IMR-90 (cell line): ENCODE data around the gene RNF14. TPM values are rescaled to one million over a fixed set of nuclear protein-coding genes. Genes with fewer than 3 reads are reported as not detected.

Experiments used
- ATAC-seq: fragments of 200-7000 bp; cut with Tn5 transposase; 2 replicates; pipeline ENCODE4 v1.9.1; 2020; ENCODE audit warnings: low read depth, mild to moderate bottlenecking, moderate library complexity
- BruUV-seq: library from RNA; stranded (reverse); fragments of 400-500 nt; replicated peaks from 2 replicates; lab custom pipeline; 2021; lab: Mats Ljungman, UMichigan
- CTCF ChIA-PET: fragments of 300-600 bp; formaldehyde crosslinking; extraction: SDS; loops from one replicate; lab custom pipeline; 2021; ENCODE audit warnings: antibody characterized with exemption; lab: Yijun Ruan, JAX
- POLR2A ChIA-PET: fragments of 300-600 bp; sonication (Branson Sonifier 250); formaldehyde crosslinking; loops from one replicate; lab custom pipeline; 2022; ENCODE audit warnings: antibody characterized with exemption; ENCODE audit not compliant: unreplicated experiment; lab: Charles Lee
- DNase-seq: peaks from one replicate; pipeline ENCODE4 v3.0.0; 2013
- H2AFZ ChIP-seq: replicated peaks from 2 replicates; pipeline ENCODE3; 2013; ENCODE audit warnings: low read length, mild to moderate bottlenecking; ENCODE audit not compliant: poor library complexity
- H2AK5ac ChIP-seq: 2 replicates; pipeline ENCODE4 v1.6.1; 2013; ENCODE audit warnings: low read depth, low read length, inconsistent platforms
- H2AK9ac ChIP-seq: replicated peaks from 2 replicates; pipeline ENCODE3; 2013; ENCODE audit warnings: mild to moderate bottlenecking, low read depth, low read length, moderate library complexity; ENCODE audit not compliant: poor library complexity
- H2BK120ac ChIP-seq: 2 replicates; pipeline ENCODE4 v1.6.1; 2013; ENCODE audit warnings: low read depth, low read length, inconsistent platforms
- H2BK15ac ChIP-seq: 3 replicates; pipeline ENCODE4 v1.6.1; 2013; ENCODE audit warnings: low read depth, low read length, inconsistent platforms
- H2BK20ac ChIP-seq: 2 replicates; pipeline ENCODE4 v1.6.1; 2013; ENCODE audit warnings: low read depth, mild to moderate bottlenecking, inconsistent platforms, low read length, moderate library complexity
- H2BK5ac ChIP-seq: 2 replicates; pipeline ENCODE4 v1.6.1; 2013; ENCODE audit warnings: mild to moderate bottlenecking, low read depth, low read length, inconsistent platforms; ENCODE audit not compliant: poor library complexity, severe bottlenecking
- H3K14ac ChIP-seq: replicated peaks from 2 replicates; pipeline ENCODE4 v1.6.1; 2013; ENCODE audit warnings: low read depth, low read length, inconsistent platforms
- H3K18ac ChIP-seq: 2 replicates; pipeline ENCODE4 v1.6.1; 2013; ENCODE audit warnings: low read depth, low read length, control low read depth
- H3K23ac ChIP-seq: 2 replicates; pipeline ENCODE4 v1.6.1; 2013; ENCODE audit warnings: low read depth, low read length, inconsistent platforms
- H3K27ac ChIP-seq: 2 replicates; pipeline ENCODE4 v1.5.1; 2013; ENCODE audit warnings: mild to moderate bottlenecking, control low read depth, low read length; ENCODE audit not compliant: insufficient read depth
- H3K27me3 ChIP-seq: 2 replicates; pipeline ENCODE4 v1.6.1; 2013; ENCODE audit warnings: low read length; ENCODE audit not compliant: control insufficient read depth, insufficient read depth
- H3K36me3 ChIP-seq: 2 replicates; pipeline ENCODE4 v1.6.1; 2013; ENCODE audit warnings: low read length, mixed read lengths; ENCODE audit not compliant: control insufficient read depth, insufficient read depth
- H3K4ac ChIP-seq: 2 replicates; pipeline ENCODE4 v1.6.1; 2013; ENCODE audit warnings: low read depth, low read length, inconsistent platforms
- H3K4me1 ChIP-seq: 2 replicates; pipeline ENCODE4 v1.6.1; 2013; ENCODE audit warnings: low read length, mixed read lengths; ENCODE audit not compliant: control insufficient read depth, insufficient read depth
- H3K4me2 ChIP-seq: 2 replicates; pipeline ENCODE4 v1.6.1; 2013; ENCODE audit warnings: low read depth, mild to moderate bottlenecking, control low read depth, low read length, moderate library complexity
- H3K4me3 ChIP-seq: 2 replicates; pipeline ENCODE4 v1.5.1; 2013; ENCODE audit warnings: low read depth, mild to moderate bottlenecking, control low read depth, low read length, moderate library complexity; ENCODE audit not compliant: insufficient read depth
- H3K56ac ChIP-seq: 2 replicates; pipeline ENCODE4 v1.6.1; 2013; ENCODE audit warnings: low read length, inconsistent platforms; ENCODE audit not compliant: insufficient read depth; ENCODE audit errors: extremely low read depth
- H3K79me1 ChIP-seq, 2 experiments: 2 replicates each; pipeline ENCODE4 v1.6.1; 2013; ENCODE audit warnings: low read length in 2 of 2, inconsistent platforms in 1 of 2, low read depth in 1 of 2
- H3K9ac ChIP-seq: 2 replicates; pipeline ENCODE4 v1.6.1; 2013; ENCODE audit warnings: low read depth, low read length, control low read depth
- H3K9me1 ChIP-seq: 2 replicates; pipeline ENCODE4 v1.6.1; 2013; ENCODE audit warnings: low read length, inconsistent platforms; ENCODE audit not compliant: insufficient read depth
- H3K9me3 ChIP-seq: 2 replicates; pipeline ENCODE4 v1.6.1; 2013; ENCODE audit warnings: low read length; ENCODE audit not compliant: control insufficient read depth, insufficient read depth
- H4K20me1 ChIP-seq: 2 replicates; pipeline ENCODE4 v1.6.1; 2013; ENCODE audit warnings: low read length, inconsistent platforms; ENCODE audit not compliant: insufficient read depth
- H4K5ac ChIP-seq: 2 replicates; pipeline ENCODE4 v1.6.1; 2013; ENCODE audit warnings: mild to moderate bottlenecking, low read depth, low read length, control low read depth
- H4K8ac ChIP-seq, 2 experiments: 2 replicates each; pipeline ENCODE4 v1.6.1; 2013; ENCODE audit warnings: low read depth in 2 of 2, low read length in 2 of 2, control low read depth in 1 of 2, inconsistent platforms in 1 of 2
- H4K91ac ChIP-seq: 2 replicates; pipeline ENCODE4 v1.6.1; 2013; ENCODE audit warnings: low read depth, low read length, inconsistent platforms; ENCODE audit not compliant: insufficient read depth
- CEBPB ChIP-seq: IDR thresholded peaks from 2 replicates; pipeline ENCODE4 v1.6.1; 2012; ENCODE audit warnings: low read depth, low read length, improper control_type of control experiment
- SMC3 ChIP-seq: fragments of 150-350 bp; IDR thresholded peaks from 2 replicates; pipeline ENCODE4 v1.6.1; 2016; ENCODE audit warnings: low read depth, mild to moderate bottlenecking, antibody characterized with exemption, low read length, moderate library complexity
- WGBS, 2 experiments: methylation state at CpG; one replicate each; pipeline versions ENCODE4 v1.1.5 to v1.1.7; 2013; ENCODE audit warnings: missing lambda C conversion rate in 2 of 2; ENCODE audit not compliant: insufficient read length in 1 of 2; ENCODE audit errors: extremely low coverage in 2 of 2; 5-methylcytosine and 5-hydroxymethylcytosine counted together
- dilution Hi-C: fragments of 300-500 bp; cut with HindIII; formaldehyde crosslinking; loops from one replicate; pipeline ENCODE4 v1.14.3; 2018; ENCODE audit warnings: low sequenced_read_pairs; ENCODE audit not compliant: unreplicated experiment
- in situ Hi-C: fragments of 300-500 bp; cut with MboI; formaldehyde crosslinking; loops from 3 replicates; pipeline ENCODE4 v1.14.3; 2019; ENCODE audit warnings: low sequenced_read_pairs, inconsistent platforms, mixed read lengths
- intact Hi-C: fragments of 100-400 bp; cut with micrococcal nuclease; formaldehyde crosslinking; loops from 2 replicates; pipeline ENCODE4 v1.10.0; 2022
- polyA plus RNA-seq, 3 experiments: library from polyadenylated mRNA; depleted of rRNA; stranded (reverse); fragments of >200 nt; gene quantifications; 2 replicates each; pipeline ENCODE4 v1.2.3, GENCODE V29; 2012; ENCODE audit warnings: low replicate concordance in 1 of 3
- total RNA-seq: library from RNA; depleted of rRNA; stranded (reverse); fragments of >200 nt; gene quantifications from 2 replicates; pipeline ENCODE4 v1.2.3, GENCODE V29; 2012
- TF ChIP-seq, protein P1 (sequence below): conservative IDR thresholded peaks from 2 replicates; pipeline ENCODE4 v1.5.1; 2012; ENCODE audit warnings: mild to moderate bottlenecking, low read depth, low read length, improper control_type of control experiment

Gene RNF14
- total and polyA plus RNA-seq, 2 of the 4 experiments (the other 2 are of a cell fraction): 36.1 to 106 TPM

- BruUV-seq: no TSS peak
- peaks cover 55% of the 10 kb centered on the region for H3K36me3 ChIP-seq
These were observed 33.4 kb upstream of the RNF14 start for GRCh38 chr5:141935538-141935937.

More at GRCh38 chr5:141935538-141935937, 33.4 kb upstream of the RNF14 start:
- H2BK20ac ChIP-seq: no peak overlapping the region
- H3K9ac ChIP-seq: no peak overlapping the region
- DNase-seq: no peak
- peaks cover 1% of the 10 kb centered on the region; the same call in 1 of the 2 replicates for H3K4me1 ChIP-seq
- no CpG with 5 or more reads among the region's 4 CpGs for WGBS, 2 experiments
- H3K56ac ChIP-seq: no peak overlapping the region
- no peak overlapping the region for H3K18ac ChIP-seq
- no peaks in the 10 kb centered on the region for H3K9me3 ChIP-seq
- H2AK5ac ChIP-seq: no peak overlapping the region
- no peak overlapping the region for H4K5ac ChIP-seq
- ChIA-PET CTCF (no interaction called here), POLR2A (no interaction called here)
- no peaks in the 10 kb centered on the region for H3K27me3 ChIP-seq
- H3K14ac ChIP-seq: no peak overlapping the region
- no peak overlapping the region for H3K4me3 ChIP-seq
- TF ChIP-seq, protein P1, sequence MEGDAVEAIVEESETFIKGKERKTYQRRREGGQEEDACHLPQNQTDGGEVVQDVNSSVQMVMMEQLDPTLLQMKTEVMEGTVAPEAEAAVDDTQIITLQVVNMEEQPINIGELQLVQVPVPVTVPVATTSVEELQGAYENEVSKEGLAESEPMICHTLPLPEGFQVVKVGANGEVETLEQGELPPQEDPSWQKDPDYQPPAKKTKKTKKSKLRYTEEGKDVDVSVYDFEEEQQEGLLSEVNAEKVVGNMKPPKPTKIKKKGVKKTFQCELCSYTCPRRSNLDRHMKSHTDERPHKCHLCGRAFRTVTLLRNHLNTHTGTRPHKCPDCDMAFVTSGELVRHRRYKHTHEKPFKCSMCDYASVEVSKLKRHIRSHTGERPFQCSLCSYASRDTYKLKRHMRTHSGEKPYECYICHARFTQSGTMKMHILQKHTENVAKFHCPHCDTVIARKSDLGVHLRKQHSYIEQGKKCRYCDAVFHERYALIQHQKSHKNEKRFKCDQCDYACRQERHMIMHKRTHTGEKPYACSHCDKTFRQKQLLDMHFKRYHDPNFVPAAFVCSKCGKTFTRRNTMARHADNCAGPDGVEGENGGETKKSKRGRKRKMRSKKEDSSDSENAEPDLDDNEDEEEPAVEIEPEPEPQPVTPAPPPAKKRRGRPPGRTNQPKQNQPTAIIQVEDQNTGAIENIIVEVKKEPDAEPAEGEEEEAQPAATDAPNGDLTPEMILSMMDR: no peak
- TF ChIP-seq CEBPB (no peak), SMC3 (no peak)
- no peak overlapping the region for H4K91ac ChIP-seq
- in situ Hi-C loops (no loop called here), dilution Hi-C loops (no loop called here), intact Hi-C loops (no loop called here)
- no peak overlapping the region for H2BK15ac ChIP-seq
- no peak overlapping the region for H3K4me2 ChIP-seq
- no peak overlapping the region for H2BK120ac ChIP-seq
- H2AK9ac ChIP-seq: no peak overlapping the region
- no peak overlapping the region for H4K8ac ChIP-seq
- no peak overlapping the region for H3K27ac ChIP-seq
- peaks cover 0 to 4% of the 10 kb centered on the region in 2 experiments; a peak in 1 of 4 replicates for H3K79me1 ChIP-seq
- ATAC-seq: no peak
- no peak overlapping the region for H3K23ac ChIP-seq
- no peak overlapping the region for H3K4ac ChIP-seq
- no peak overlapping the region for H2AFZ ChIP-seq
- H3K9me1 ChIP-seq: peaks cover 3% of the 10 kb centered on the region; the same call in 1 of the 2 replicates
- no peak overlapping the region for H2BK5ac ChIP-seq
- no peaks in the 10 kb centered on the region; the same call in 1 of the 2 replicates for H4K20me1 ChIP-seq
